22Rv1 (cell line): ENCODE data around the gene FRMD3.

Experiments used
- CTCF ChIP-seq: fragments of 450-650 bp; IDR thresholded peaks from 2 replicates; pipeline ENCODE4 v1.5.1; 2017; ENCODE audit warnings: mild to moderate bottlenecking
- ZFX ChIP-seq: fragments of 450-650 bp; IDR thresholded peaks from 2 replicates; pipeline ENCODE4 v1.6.1; 2017; ENCODE audit warnings: antibody characterized with exemption, borderline replicate concordance

GRCh38 chr9:83479765-83480164, 58.4 kb downstream of the FRMD3 start:
- TF ChIP-seq CTCF (no peak), ZFX (no peak)
